Calu3 (cell line): ENCODE results near the gene SUSD3. TPM values are rescaled to one million over a fixed set of nuclear protein-coding genes. Genes with fewer than 3 reads are reported as not detected.

Source experiments
- BruUV-seq: library from RNA; stranded (reverse); fragments of 400-500 nt; replicated peaks from 2 replicates; lab custom pipeline; 2021; lab: Mats Ljungman, UMichigan
- CTCF ChIA-PET: fragments of 300-600 bp; sonication (Branson Sonifier 250); formaldehyde crosslinking; loops from one replicate; lab custom pipeline; 2022; ENCODE audit warnings: antibody characterized with exemption; lab: Charles Lee
- DNase-seq: peaks from one replicate; pipeline ENCODE4 v3.0.0; 2022
- H3K27ac Mint-ChIP-seq: one replicate; pipeline ENCODE4 v1.8.0; 2022; ENCODE audit warnings: mixed read lengths; ENCODE audit not compliant: unreplicated experiment
- H3K27me3 Mint-ChIP-seq: one replicate; pipeline ENCODE4 v1.8.0; 2022; ENCODE audit warnings: mixed read lengths; ENCODE audit not compliant: unreplicated experiment
- H3K36me3 Mint-ChIP-seq: one replicate; pipeline ENCODE4 v1.8.0; 2022; ENCODE audit warnings: mild to moderate bottlenecking, moderate library complexity, mixed read lengths; ENCODE audit not compliant: insufficient read depth, unreplicated experiment
- H3K4me1 Mint-ChIP-seq: one replicate; pipeline ENCODE4 v1.8.0; 2022; ENCODE audit warnings: mild to moderate bottlenecking, low read depth, mixed read lengths; ENCODE audit not compliant: unreplicated experiment
- H3K4me3 Mint-ChIP-seq: one replicate; pipeline ENCODE4 v1.8.0; 2022; ENCODE audit warnings: mild to moderate bottlenecking, low read depth, moderate library complexity, mixed read lengths; ENCODE audit not compliant: unreplicated experiment
- H3K9me3 Mint-ChIP-seq: one replicate; pipeline ENCODE4 v1.8.0; 2022; ENCODE audit warnings: low read depth, mixed read lengths; ENCODE audit not compliant: unreplicated experiment
- intact Hi-C: fragments of 100-400 bp; cut with micrococcal nuclease; formaldehyde crosslinking; loops from one replicate; pipeline ENCODE4 v1.10.0; 2022; ENCODE audit not compliant: unreplicated experiment
- total RNA-seq: library from RNA; stranded (reverse); gene quantifications from 2 replicates; pipeline ENCODE4 v1.2.3, GENCODE V29; 2022
- TF ChIP-seq, protein P1 (sequence below): fragments of 200-600 bp; IDR thresholded peaks from one replicate; pipeline ENCODE4 v1.8.0; 2022; ENCODE audit warnings: antibody characterized with exemption; ENCODE audit not compliant: unreplicated experiment

The SUSD3 gene
- total RNA-seq, 1 experiment from 2014 or later, result 1.3 TPM

DNA sequence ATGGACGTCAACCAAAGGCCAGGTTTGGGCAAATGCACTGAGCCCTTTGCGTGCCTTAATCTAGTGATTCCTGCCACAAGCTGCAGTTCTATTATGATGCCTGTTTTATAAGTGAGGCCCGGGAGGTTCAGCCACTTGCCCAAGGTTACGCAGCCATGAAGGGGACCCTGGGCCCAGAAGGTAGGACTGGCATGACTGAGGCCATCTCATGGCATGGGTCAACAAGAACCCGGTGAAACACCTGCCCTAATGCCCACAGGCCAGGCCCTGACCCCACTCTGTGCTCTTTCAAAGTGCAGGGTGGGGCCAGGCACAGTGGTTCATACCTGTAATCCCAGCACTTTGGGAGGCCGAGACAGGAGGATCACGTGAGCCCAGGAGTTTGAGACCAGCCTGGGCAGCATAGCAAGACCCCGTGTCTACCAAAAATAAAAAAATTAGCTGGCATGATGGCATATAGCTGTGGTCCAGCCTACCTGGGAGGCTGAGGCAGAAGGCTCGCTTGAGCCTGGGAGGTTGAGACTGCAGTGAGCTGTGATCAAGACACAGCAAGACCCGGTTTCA, 66.9 kb downstream of the SUSD3 start:
- no peak overlapping the region for H3K27ac Mint-ChIP-seq
- BruUV-seq, result no TSS peak
- CTCF ChIA-PET, result no interaction called here
- intact Hi-C loops, result no loop called here
- no peak for DNase-seq
- H3K36me3 Mint-ChIP-seq, result no peaks in the 10 kb centered on the region
- H3K27me3 Mint-ChIP-seq, result no peaks in the 10 kb centered on the region
- H3K4me3 Mint-ChIP-seq, result no peak overlapping the region
- TF ChIP-seq, protein P1, sequence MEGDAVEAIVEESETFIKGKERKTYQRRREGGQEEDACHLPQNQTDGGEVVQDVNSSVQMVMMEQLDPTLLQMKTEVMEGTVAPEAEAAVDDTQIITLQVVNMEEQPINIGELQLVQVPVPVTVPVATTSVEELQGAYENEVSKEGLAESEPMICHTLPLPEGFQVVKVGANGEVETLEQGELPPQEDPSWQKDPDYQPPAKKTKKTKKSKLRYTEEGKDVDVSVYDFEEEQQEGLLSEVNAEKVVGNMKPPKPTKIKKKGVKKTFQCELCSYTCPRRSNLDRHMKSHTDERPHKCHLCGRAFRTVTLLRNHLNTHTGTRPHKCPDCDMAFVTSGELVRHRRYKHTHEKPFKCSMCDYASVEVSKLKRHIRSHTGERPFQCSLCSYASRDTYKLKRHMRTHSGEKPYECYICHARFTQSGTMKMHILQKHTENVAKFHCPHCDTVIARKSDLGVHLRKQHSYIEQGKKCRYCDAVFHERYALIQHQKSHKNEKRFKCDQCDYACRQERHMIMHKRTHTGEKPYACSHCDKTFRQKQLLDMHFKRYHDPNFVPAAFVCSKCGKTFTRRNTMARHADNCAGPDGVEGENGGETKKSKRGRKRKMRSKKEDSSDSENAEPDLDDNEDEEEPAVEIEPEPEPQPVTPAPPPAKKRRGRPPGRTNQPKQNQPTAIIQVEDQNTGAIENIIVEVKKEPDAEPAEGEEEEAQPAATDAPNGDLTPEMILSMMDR, result no peak
- peaks cover 2% of the 10 kb centered on the region for H3K4me1 Mint-ChIP-seq
- no peaks in the 10 kb centered on the region for H3K9me3 Mint-ChIP-seq

- BruUV-seq, result no TSS peak
- no peaks in the 10 kb centered on the region for H3K27me3 Mint-ChIP-seq
- no peaks in the 10 kb centered on the region for H3K9me3 Mint-ChIP-seq
- TF ChIP-seq, protein P1, result no peak
- no peak overlapping the region for H3K4me3 Mint-ChIP-seq
- intact Hi-C loops, result no loop called here
- no peak overlapping the region for H3K27ac Mint-ChIP-seq
- no peaks in the 10 kb centered on the region for H3K4me1 Mint-ChIP-seq
- DNase-seq, result no peak
- CTCF ChIA-PET, result no interaction called here
- no peaks in the 10 kb centered on the region for H3K36me3 Mint-ChIP-seq
Observed at GRCh38 chr9:93126151-93126781, 67.8 kb downstream of the SUSD3 start.

DNA sequence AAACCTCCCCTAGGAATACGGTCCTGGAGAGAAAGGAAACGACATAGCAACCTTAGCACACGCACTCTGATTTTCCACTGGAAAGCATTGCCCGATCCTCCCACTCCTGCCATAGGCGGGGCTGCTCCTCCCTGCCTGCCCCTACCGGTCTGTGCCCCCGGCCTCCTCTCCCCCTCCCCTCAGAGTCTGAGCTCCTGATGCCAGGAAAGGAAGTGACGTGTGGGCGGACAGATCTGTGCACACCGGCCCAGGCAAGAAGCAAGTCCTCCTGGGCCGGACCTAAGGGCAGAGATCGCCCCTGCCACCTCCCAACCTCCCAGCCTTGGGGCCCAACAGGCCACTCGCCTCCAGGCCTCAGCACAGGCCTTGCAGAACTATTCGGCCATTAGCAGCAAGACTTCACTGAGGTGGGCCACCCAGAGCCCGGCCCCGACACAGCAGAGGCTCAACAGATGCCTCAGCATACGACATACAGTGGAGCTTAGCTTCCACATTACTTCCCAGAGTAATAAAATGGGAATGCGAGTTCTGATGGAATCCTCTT, 68.4 kb downstream of the SUSD3 start:
- no TSS peak for BruUV-seq
- intact Hi-C loops, result no loop called here
- Mint-ChIP-seq H3K27ac (no peak overlapping the region), H3K9me3 (no peaks in the 10 kb centered on the region), H3K4me3 (no peak overlapping the region), H3K36me3 (no peaks in the 10 kb centered on the region), H3K4me1 (no peaks in the 10 kb centered on the region), H3K27me3 (no peaks in the 10 kb centered on the region)
- no peak for DNase-seq
- CTCF ChIA-PET, result no interaction called here
- TF ChIP-seq, protein P1, result no peak

GRCh38 chr9:93127395-93127911, 69.0 kb downstream of the SUSD3 start:
- peaks cover under 1% of the 10 kb centered on the region for H3K4me1 Mint-ChIP-seq
- no peak for DNase-seq
- no peaks in the 10 kb centered on the region for H3K9me3 Mint-ChIP-seq
- CTCF ChIA-PET, result no interaction called here
- no TSS peak for BruUV-seq
- no peak overlapping the region for H3K27ac Mint-ChIP-seq
- intact Hi-C loops, result no loop called here
- peaks cover 3% of the 10 kb centered on the region for H3K36me3 Mint-ChIP-seq
- H3K27me3 Mint-ChIP-seq, result no peaks in the 10 kb centered on the region
- no peak overlapping the region for H3K4me3 Mint-ChIP-seq
- TF ChIP-seq, protein P1, result no peak
